ENCODE measurements around the gene TYMP.
"Not testable (repeated sequence)": the region's sequence is repeated elsewhere in the genome, so short reads cannot be mapped to it uniquely, and the experiment has no call there.

The TYMP gene

GRCh38 chr22:50523806-50524675, 5.8 kb downstream of the TYMP start:
- no peak for DNase-seq (ENCODE audit: low read depth)

- DNase-seq (ENCODE audit: low read depth) = no peak
Observed at GRCh38 chr22:50523458-50523805, 6.4 kb downstream of the TYMP start.

DNA sequence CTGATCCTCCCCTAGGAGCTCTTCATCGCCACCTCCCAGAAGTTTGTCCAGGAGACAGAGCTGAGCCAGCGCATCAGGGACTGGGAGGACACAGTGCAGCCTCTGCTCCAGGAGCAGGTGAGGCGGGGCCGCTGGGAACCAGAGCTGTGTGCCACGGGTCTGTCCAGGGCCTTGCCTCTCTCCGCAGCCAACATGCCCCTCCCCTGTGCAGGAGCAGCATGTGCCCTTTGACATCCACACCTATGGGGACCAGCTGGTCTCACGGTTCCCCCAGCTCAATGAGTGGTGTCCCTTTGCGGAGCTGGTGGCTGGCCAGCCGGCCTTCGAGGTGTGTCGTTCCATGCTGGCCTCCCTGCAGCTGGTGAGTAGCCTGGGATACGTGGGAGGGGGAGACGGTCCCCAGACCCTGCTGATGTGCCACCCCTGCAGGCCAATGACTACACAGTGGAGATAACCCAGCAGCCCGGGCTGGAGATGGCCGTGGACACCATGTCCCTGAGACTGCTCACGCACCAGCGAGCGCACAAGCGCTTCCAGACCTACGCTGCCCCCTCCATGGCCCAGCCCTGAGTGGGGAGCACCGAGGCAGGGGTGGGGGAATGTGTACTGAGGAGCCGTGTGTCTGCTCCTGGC, 6.9 kb downstream of the TYMP start:
- no peak for DNase-seq (ENCODE audit: low read depth)

DNA sequence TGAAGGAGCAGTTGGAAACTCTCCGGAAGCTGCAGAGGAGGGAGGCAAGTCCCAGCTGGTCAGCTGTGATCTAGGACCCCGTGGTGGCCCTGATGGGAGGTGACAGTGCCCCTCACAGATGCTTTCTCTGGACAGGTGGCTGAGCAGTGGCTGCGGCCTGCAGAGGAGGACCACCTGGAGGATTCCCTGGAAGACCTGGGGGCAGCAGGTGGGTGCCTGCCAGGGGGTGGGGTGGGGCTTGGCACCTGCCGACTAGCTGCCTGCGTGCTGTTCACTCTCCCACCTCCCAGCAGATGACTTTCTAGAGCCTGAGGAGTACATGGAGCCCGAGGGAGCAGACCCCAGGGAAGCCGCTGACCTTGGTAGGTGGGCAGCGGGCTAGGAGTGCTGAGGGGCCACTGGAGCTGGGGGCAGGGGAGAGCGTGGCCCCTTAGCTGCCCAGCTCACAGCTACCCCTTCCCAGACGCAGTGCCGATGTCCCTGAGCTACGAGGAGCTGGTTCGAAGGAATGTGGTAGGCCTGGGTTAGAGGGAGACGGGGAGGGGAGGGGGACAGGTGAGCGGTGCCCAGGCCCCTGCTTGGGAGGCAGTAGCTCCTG, 7.5 kb downstream of the TYMP start:
- DNase-seq (ENCODE audit: low read depth) = no peak

DNA sequence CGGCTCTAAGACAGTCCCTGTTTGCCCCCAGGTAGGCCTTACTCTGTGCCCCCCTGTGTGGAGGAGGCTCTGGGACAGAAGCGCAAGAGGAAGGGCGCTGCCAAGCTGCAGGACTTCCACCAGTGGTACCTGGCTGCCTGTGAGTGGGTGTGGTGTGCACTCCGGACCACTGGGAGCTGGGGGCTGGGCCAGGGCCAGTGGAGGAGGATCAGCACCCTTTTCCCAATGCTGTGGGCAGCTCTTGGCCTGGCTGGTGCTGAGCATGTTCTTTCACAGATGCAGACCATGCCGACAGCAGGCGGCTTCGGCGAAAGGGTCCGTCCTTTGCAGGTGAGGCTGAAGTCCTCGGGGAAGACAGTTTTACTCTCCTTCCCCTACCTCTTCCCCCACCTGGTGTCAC, 8.1 kb downstream of the TYMP start:
- no peak for DNase-seq (ENCODE audit: low read depth)

DNA sequence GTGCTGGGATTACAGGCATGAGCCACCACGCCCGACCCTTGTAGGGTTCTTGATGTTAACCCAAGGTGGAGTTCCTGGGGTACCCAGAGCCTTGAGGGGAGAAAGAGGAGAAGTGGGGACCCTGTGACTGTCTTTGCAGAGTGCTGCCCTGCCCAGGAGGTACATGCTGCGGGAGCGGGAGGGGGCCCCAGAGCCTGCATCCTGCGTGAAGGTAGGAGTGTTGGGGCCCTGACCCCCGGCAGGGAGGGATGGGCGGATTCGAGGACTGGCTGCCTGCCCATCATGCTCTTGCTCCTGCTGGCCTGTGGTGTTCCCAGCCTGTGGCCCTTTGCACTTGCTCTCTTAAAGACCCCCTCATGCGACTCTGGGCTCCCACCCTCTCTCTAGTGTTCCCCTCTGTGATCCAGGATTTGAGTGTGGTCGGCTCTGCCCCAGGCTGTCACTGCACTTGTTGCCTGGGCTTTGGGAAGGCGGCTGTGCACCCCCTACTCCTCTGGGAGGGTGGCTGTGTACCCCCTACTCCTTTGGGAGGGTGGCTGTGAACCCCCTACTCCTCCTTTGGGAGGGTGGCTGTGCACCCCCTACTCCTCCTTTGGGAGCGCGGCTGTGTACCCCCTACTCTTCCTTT, 8.9 kb downstream of the TYMP start:
- DNase-seq (ENCODE audit: low read depth) = no peak

- not testable (repeated sequence) for DNase-seq (ENCODE audit: low read depth)
Observed at GRCh38 chr22:50520184-50520583, 9.6 kb downstream of the TYMP start.

GRCh38 chr22:50519151-50519550, 10.7 kb downstream of the TYMP start:
- no peak for DNase-seq (ENCODE audit: low read depth)

GRCh38 chr22:50518606-50519005, 11.2 kb downstream of the TYMP start:
- no peak for DNase-seq (ENCODE audit: low read depth)

DNA sequence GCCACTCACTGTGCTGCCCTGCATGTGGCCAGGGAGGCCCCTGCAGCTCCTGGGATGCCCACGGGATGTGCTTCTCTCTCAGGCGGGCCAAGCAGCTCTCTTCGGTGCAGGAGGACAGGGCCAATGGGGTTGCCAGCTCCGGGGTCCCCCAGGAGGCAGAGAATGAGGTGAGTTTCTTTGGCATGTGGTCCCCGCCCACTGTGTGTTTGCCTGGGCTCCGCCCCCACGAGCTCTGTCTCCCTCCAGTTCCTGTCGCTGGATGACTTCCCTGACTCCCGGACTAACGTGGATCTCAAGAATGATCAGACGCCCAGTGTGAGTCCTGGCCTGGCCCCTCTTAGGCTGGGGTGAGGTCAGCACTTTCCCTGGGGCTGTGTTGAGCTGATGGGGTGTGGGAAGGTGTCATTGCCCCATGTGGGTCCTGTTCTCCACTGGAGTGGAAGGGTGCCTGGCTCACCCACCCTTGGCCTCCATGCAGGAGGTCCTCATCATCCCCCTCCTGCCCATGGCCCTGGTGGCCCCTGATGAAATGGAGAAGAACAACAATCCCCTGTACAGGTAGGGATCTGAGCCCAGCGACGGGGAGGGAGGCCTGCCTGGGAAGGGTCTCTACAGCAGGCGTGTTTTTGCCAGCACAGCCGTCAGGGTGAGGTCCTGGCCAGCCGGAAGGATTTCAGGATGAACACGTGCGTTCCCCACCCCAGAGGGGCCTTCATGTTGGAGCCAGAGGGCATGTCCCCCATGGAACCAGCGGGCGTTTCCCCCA, 12.1 kb downstream of the TYMP start:
- DNase-seq (ENCODE audit: low read depth) = no peak

DNA sequence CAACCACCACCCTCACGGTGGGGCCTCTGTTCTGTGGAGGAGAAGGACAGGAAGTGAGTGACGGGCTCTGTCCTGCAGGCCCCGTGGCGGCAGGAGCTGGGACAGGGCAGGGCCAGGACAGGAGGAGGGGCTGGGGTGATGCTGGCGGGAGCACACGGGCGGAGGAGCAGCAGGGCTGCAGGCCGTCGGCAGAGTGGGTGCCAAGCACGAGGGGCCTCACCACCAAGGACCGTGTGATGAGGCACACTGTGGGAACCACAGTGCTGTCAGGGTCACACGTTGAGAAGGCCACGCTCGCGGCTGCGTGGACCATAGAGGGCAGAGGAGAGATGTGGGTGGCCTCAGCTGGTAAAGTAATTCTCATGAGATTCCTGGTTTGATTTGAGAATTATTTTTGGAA, 12.9 kb downstream of the TYMP start:
- no peak for DNase-seq (ENCODE audit: low read depth)

DNA sequence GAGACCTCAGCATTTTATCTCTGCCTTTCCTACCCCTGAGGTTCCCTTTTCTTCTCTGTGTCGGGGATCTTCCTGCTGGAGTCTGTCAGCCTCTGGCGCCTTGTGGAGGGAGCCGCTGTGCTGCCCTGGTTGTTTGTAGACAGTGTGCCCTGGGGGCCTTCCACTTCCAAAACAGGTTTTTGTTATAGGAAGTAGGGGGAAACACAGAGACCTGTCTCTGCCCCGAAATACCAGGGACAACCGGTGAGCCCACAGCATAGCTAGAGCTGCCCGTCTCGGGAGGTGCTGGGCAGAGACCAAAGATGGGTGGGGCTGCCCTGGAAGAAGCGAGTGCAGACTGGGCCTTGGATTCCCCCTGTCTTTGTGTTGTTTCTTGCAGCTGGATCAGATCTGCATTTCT, 13.7 kb downstream of the TYMP start:
- DNase-seq (ENCODE audit: low read depth) = no peak

DNA sequence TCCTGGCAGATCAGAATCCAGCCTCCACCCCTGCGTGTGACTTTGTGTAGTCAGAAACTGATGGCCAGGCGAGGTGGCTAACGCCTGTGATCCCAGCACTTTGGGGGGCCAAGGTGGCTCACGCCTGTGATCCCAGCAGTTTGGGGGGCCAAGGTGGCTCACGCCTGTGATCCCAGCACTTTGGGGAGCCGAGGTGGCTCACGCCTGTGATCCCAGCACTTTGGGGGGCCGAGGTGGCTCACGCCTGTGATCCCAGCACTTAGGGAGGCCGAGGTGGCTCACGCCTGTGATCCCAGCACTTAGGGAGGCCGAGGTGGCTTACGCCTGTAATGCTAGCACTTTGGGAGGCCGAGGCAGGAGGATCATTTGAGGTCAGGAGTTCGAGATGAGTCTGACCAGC, 16.6 kb downstream of the TYMP start:
- DNase-seq (ENCODE audit: low read depth) = no peak

DNA sequence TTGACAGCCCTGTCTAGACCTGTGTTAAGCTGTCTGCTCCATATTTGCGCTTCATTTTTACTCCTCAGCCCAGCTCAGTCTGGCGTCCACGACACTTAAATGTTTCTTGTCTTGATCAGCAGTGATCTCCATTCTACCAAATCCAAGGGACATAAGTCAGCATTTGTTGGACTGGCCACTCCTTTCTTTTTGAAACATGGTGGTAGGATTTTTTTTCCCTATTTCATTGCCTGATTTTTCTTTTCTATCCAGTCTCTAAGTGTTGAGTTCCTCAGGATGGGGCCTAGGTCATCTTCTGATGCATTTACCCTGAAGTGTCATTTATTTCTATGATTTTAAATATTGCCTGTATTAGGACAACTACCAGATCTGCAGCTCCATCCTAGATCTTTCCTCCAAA, 20.9 kb downstream of the TYMP start:
- no peak for DNase-seq (ENCODE audit: low read depth)

GRCh38 chr22:50507991-50508884, 21.6 kb downstream of the TYMP start, which contains the start of gene NCAPH2:
Gene NCAPH2, plus strand, starts transcription at chr22:50508224. Its CDS starts 114 bp downstream, at chr22:50508338.
- peak; percentile 72 for DNase-seq (ENCODE audit: low read depth)

- no peak for DNase-seq (ENCODE audit: low read depth)
Observed at GRCh38 chr22:50507421-50507990, 22.3 kb downstream of the TYMP start, which contains the start of gene LMF2. Gene LMF2, minus strand, starts transcription at chr22:50507702. Its CDS starts 27 bp downstream, at chr22:50507675.

DNA sequence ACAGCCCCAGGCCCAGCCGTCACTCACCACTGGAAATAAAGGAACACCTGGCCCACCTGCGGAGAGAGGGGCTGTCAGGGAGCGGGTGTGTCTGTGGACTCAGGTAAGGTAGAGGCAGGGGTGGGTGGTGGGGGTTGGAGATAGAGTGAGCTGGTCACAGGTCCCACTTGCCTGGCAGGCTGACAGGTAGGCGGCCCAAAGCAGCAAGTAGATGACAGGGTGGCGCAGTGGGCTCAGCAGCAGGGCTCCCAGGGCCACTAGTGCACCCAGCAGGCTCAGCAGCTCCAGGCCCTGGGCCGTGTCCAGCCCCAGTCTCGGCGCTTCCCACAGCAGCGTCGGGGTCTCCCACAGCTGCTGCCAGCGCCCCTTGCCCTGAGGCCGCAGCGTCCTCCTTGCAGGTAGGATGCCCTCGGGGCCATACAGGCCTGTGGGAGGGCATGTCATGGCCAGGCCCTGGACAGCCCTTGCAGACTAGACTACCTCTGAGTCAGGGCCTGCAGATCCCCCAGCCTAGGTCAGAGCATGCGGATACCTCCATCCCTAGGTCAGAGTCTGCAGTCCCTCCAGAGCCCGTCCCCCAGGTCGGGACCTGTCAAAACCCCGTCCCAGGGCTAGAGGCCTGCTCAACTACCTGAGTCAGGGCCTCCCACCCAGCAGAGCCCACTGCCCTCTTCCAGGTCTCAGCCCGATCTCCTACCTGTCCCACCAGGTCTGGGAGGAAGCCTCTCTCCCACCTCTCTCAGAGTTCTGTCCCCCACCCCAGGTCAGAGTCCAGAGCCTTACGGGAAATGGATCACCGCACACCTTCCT, 23.0 kb downstream of the TYMP start:
- no peak for DNase-seq (ENCODE audit: low read depth)

GRCh38 chr22:50505776-50506610, 23.8 kb downstream of the TYMP start:
- DNase-seq (ENCODE audit: low read depth) = no peak
